Thoracic aorta (tissue), 2 donors: Measurements from ENCODE around the gene SPATA32. TPM values are rescaled to one million over a fixed set of nuclear protein-coding genes. Genes with fewer than 3 reads are reported as not detected.

ENCODE experiments used
- ATAC-seq: fragments of 150-250 bp; one replicate; pipeline ENCODE4 v1.8.0; 2017; ENCODE audit warnings: low read depth; ENCODE audit not compliant: insufficient number of reproducible peaks, low FRiP score
- DNase-seq: peaks from one replicate; pipeline ENCODE4 v3.0.0-alpha.2; 2020; ENCODE audit warnings: low spot score
- H3K27ac ChIP-seq, 2 donors: fragments of 200-600 bp; sonication (generic); 1 replicate in 1 of 2; 2 replicates in 1 of 2; pipeline ENCODE4 v1.5.1; 2016; ENCODE audit warnings: mild to moderate bottlenecking in 2 of 2, moderate library complexity in 2 of 2
- H3K27me3 ChIP-seq: fragments of 200-600 bp; sonication (generic); replicated peaks from 2 replicates; pipeline ENCODE4 v1.6.0; 2016; ENCODE audit warnings: mild to moderate bottlenecking; ENCODE audit not compliant: insufficient read depth
- H3K36me3 ChIP-seq: fragments of 200-600 bp; sonication (generic); one replicate; pipeline ENCODE4 v1.5.1; 2016
- H3K4me1 ChIP-seq, 2 donors: fragments of 200-600 bp; sonication (generic); 1 replicate in 1 of 2; 2 replicates in 1 of 2; pipeline versions ENCODE4 v1.5.1 to v1.6.0; 2016; ENCODE audit warnings: low read depth in 2 of 2, mild to moderate bottlenecking in 1 of 2; ENCODE audit not compliant: control insufficient read depth in 1 of 2
- H3K4me3 ChIP-seq: fragments of 200-600 bp; sonication (generic); 2 replicates; pipeline ENCODE4 v1.5.1; 2016; ENCODE audit warnings: mild to moderate bottlenecking
- H3K9me3 ChIP-seq: fragments of 200-600 bp; sonication (generic); 2 replicates; pipeline ENCODE4 v1.5.1; 2016
- CTCF ChIP-seq: fragments of 200-600 bp; sonication (generic); IDR thresholded peaks from one replicate; pipeline ENCODE4 v1.5.1; 2019; ENCODE audit warnings: antibody characterized with exemption
- total RNA-seq, 2 donors: library from RNA; depleted of rRNA; stranded (reverse); fragments of >200 nt; gene quantifications; one replicate each; pipeline versions ENCODE4 v1.1.0 to v1.2.3, GENCODE V29; 2016

The SPATA32 gene
- total RNA-seq, 2 donors from 2014 or later = not detected

DNA sequence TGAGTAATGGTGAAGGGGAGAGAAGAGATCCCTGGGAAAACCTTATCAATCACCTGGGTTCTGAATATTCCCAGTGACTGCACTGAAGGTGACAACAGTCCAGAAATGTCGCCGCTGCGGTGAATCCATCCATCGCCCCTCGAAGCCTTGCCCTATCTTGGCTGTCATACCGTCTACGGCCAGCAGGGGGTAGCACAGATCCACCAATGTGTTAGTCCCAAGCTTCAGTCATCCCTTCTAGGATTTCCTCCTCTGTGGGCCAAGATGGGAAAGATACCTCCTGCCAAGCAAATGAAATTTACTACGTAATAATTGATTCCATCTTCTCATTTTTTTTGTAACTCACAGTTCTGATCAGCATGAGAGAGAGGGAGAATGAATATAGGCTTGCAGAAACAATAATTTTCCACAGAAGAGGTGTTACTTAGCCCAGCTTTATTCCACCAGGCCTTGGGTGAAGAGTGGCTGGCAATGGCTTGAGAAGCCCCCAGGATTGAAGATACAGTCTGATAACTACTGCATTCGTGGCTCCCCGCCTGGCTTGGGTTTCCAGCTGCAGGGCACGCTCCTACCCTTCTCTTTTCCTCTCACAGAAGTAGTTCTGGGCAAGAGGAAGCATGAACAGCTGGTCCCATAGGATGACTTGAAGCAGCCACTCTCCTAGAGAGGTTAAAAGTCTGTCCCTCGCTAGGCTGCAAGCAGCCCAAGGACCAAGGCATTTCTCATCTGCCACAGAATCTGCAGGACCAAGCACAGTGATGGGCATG lies 42.8 kb downstream of the SPATA32 start:
- Histone ChIP-seq H3K27ac (no peak overlapping the region), H3K4me1 (peaks cover 0 to 7% of the 10 kb centered on the region in 2 donors), H3K9me3 (no peaks in the 10 kb centered on the region), H3K36me3 (no peaks in the 10 kb centered on the region), H3K4me3 (peak overlapping the region; percentile 14), H3K27me3 (no peaks in the 10 kb centered on the region)
- peak; percentile 97 for TF ChIP-seq CTCF
- peak; percentile 72 for DNase-seq
- peak; percentile 66 for ATAC-seq

Other genes with a start within 250 kb of the SPATA32 start
- gene DCAKD, start 210.5 kb downstream of the SPATA32 start, total RNA-seq = 10 to 100 TPM; 34.6 to 56.5 TPM
- 10 to 100 TPM; 53.1 to 64.8 TPM for gene NMT1, start 200.8 kb downstream of the SPATA32 start, total RNA-seq
- 100 to 1,000 TPM in 1 of 2 donors, 10 to 100 TPM in 1; 79.3 to 116 TPM for gene PLCD3, start 129.6 kb downstream of the SPATA32 start, total RNA-seq
- 10 to 100 TPM; 21.5 to 27.9 TPM for gene ACBD4, start 126.4 kb downstream of the SPATA32 start, total RNA-seq
- 10 to 100 TPM; 34.9 to 89.1 TPM for gene HEXIM1, start 113.6 kb downstream of the SPATA32 start, total RNA-seq
- gene HEXIM2, start 100.2 kb downstream of the SPATA32 start, total RNA-seq = 1 to 10 TPM in 1 of 2 donors, not detected in 1; 1.5 TPM
- 10 to 100 TPM; 31.4 to 37.2 TPM for gene FMNL1, start 40.2 kb downstream of the SPATA32 start, total RNA-seq
- gene MAP3K14, start 54.9 kb upstream of the SPATA32 start, total RNA-seq = 10 to 100 TPM; 10.1 to 10.7 TPM
- 10 to 100 TPM; 25.5 to 33.4 TPM for gene ARHGAP27, start 170.8 kb upstream of the SPATA32 start, total RNA-seq
- 100 to 1,000 TPM in 1 of 2 donors, 10 to 100 TPM in 1; 64.3 to 134 TPM for gene PLEKHM1, start 228.6 kb upstream of the SPATA32 start, total RNA-seq